IMR-90 (cell line): ENCODE data around the gene TMEM231. TPM values are rescaled to one million over a fixed set of nuclear protein-coding genes. Genes with fewer than 3 reads are reported as not detected.
"Not testable (repeated sequence)": the region's sequence is repeated elsewhere in the genome, so short reads cannot be mapped to it uniquely, and the experiment has no call there.

Experiments used
- ATAC-seq: fragments of 200-7000 bp; cut with Tn5 transposase; 2 replicates; pipeline ENCODE4 v1.9.1; 2020; ENCODE audit warnings: low read depth, mild to moderate bottlenecking, moderate library complexity
- BruUV-seq: library from RNA; stranded (reverse); fragments of 400-500 nt; replicated peaks from 2 replicates; lab custom pipeline; 2021; lab: Mats Ljungman, UMichigan
- CTCF ChIA-PET: fragments of 300-600 bp; formaldehyde crosslinking; extraction: SDS; loops from one replicate; lab custom pipeline; 2021; ENCODE audit warnings: antibody characterized with exemption; lab: Yijun Ruan, JAX
- POLR2A ChIA-PET: fragments of 300-600 bp; sonication (Branson Sonifier 250); formaldehyde crosslinking; loops from one replicate; lab custom pipeline; 2022; ENCODE audit warnings: antibody characterized with exemption; ENCODE audit not compliant: unreplicated experiment; lab: Charles Lee
- DNase-seq: peaks from one replicate; pipeline ENCODE4 v3.0.0; 2013
- H2AFZ ChIP-seq: replicated peaks from 2 replicates; pipeline ENCODE3; 2013; ENCODE audit warnings: low read length, mild to moderate bottlenecking; ENCODE audit not compliant: poor library complexity
- H2AK5ac ChIP-seq: 2 replicates; pipeline ENCODE4 v1.6.1; 2013; ENCODE audit warnings: low read depth, low read length, inconsistent platforms
- H2AK9ac ChIP-seq: replicated peaks from 2 replicates; pipeline ENCODE3; 2013; ENCODE audit warnings: mild to moderate bottlenecking, low read depth, low read length, moderate library complexity; ENCODE audit not compliant: poor library complexity
- H2BK120ac ChIP-seq: 2 replicates; pipeline ENCODE4 v1.6.1; 2013; ENCODE audit warnings: low read depth, low read length, inconsistent platforms
- H2BK15ac ChIP-seq: 3 replicates; pipeline ENCODE4 v1.6.1; 2013; ENCODE audit warnings: low read depth, low read length, inconsistent platforms
- H2BK20ac ChIP-seq: 2 replicates; pipeline ENCODE4 v1.6.1; 2013; ENCODE audit warnings: low read depth, mild to moderate bottlenecking, inconsistent platforms, low read length, moderate library complexity
- H2BK5ac ChIP-seq: 2 replicates; pipeline ENCODE4 v1.6.1; 2013; ENCODE audit warnings: mild to moderate bottlenecking, low read depth, low read length, inconsistent platforms; ENCODE audit not compliant: poor library complexity, severe bottlenecking
- H3K14ac ChIP-seq: replicated peaks from 2 replicates; pipeline ENCODE4 v1.6.1; 2013; ENCODE audit warnings: low read depth, low read length, inconsistent platforms
- H3K18ac ChIP-seq: 2 replicates; pipeline ENCODE4 v1.6.1; 2013; ENCODE audit warnings: low read depth, low read length, control low read depth
- H3K23ac ChIP-seq: 2 replicates; pipeline ENCODE4 v1.6.1; 2013; ENCODE audit warnings: low read depth, low read length, inconsistent platforms
- H3K27ac ChIP-seq: 2 replicates; pipeline ENCODE4 v1.5.1; 2013; ENCODE audit warnings: mild to moderate bottlenecking, control low read depth, low read length; ENCODE audit not compliant: insufficient read depth
- H3K27me3 ChIP-seq: 2 replicates; pipeline ENCODE4 v1.6.1; 2013; ENCODE audit warnings: low read length; ENCODE audit not compliant: control insufficient read depth, insufficient read depth
- H3K36me3 ChIP-seq: 2 replicates; pipeline ENCODE4 v1.6.1; 2013; ENCODE audit warnings: low read length, mixed read lengths; ENCODE audit not compliant: control insufficient read depth, insufficient read depth
- H3K4ac ChIP-seq: 2 replicates; pipeline ENCODE4 v1.6.1; 2013; ENCODE audit warnings: low read depth, low read length, inconsistent platforms
- H3K4me1 ChIP-seq: 2 replicates; pipeline ENCODE4 v1.6.1; 2013; ENCODE audit warnings: low read length, mixed read lengths; ENCODE audit not compliant: control insufficient read depth, insufficient read depth
- H3K4me2 ChIP-seq: 2 replicates; pipeline ENCODE4 v1.6.1; 2013; ENCODE audit warnings: low read depth, mild to moderate bottlenecking, control low read depth, low read length, moderate library complexity
- H3K4me3 ChIP-seq: 2 replicates; pipeline ENCODE4 v1.5.1; 2013; ENCODE audit warnings: low read depth, mild to moderate bottlenecking, control low read depth, low read length, moderate library complexity; ENCODE audit not compliant: insufficient read depth
- H3K56ac ChIP-seq: 2 replicates; pipeline ENCODE4 v1.6.1; 2013; ENCODE audit warnings: low read length, inconsistent platforms; ENCODE audit not compliant: insufficient read depth; ENCODE audit errors: extremely low read depth
- H3K79me1 ChIP-seq, 2 experiments: 2 replicates each; pipeline ENCODE4 v1.6.1; 2013; ENCODE audit warnings: low read length in 2 of 2, inconsistent platforms in 1 of 2, low read depth in 1 of 2
- H3K9ac ChIP-seq: 2 replicates; pipeline ENCODE4 v1.6.1; 2013; ENCODE audit warnings: low read depth, low read length, control low read depth
- H3K9me1 ChIP-seq: 2 replicates; pipeline ENCODE4 v1.6.1; 2013; ENCODE audit warnings: low read length, inconsistent platforms; ENCODE audit not compliant: insufficient read depth
- H3K9me3 ChIP-seq: 2 replicates; pipeline ENCODE4 v1.6.1; 2013; ENCODE audit warnings: low read length; ENCODE audit not compliant: control insufficient read depth, insufficient read depth
- H4K20me1 ChIP-seq: 2 replicates; pipeline ENCODE4 v1.6.1; 2013; ENCODE audit warnings: low read length, inconsistent platforms; ENCODE audit not compliant: insufficient read depth
- H4K5ac ChIP-seq: 2 replicates; pipeline ENCODE4 v1.6.1; 2013; ENCODE audit warnings: mild to moderate bottlenecking, low read depth, low read length, control low read depth
- H4K8ac ChIP-seq, 2 experiments: 2 replicates each; pipeline ENCODE4 v1.6.1; 2013; ENCODE audit warnings: low read depth in 2 of 2, low read length in 2 of 2, control low read depth in 1 of 2, inconsistent platforms in 1 of 2
- H4K91ac ChIP-seq: 2 replicates; pipeline ENCODE4 v1.6.1; 2013; ENCODE audit warnings: low read depth, low read length, inconsistent platforms; ENCODE audit not compliant: insufficient read depth
- BHLHE40 ChIP-seq: fragments of 150-350 bp; IDR thresholded peaks from 2 replicates; pipeline ENCODE4 v1.6.1; 2016; ENCODE audit warnings: mild to moderate bottlenecking, low read depth, low read length
- WGBS, 2 experiments: methylation state at CpG; one replicate each; pipeline versions ENCODE4 v1.1.5 to v1.1.7; 2013; ENCODE audit warnings: missing lambda C conversion rate in 2 of 2; ENCODE audit not compliant: insufficient read length in 1 of 2; ENCODE audit errors: extremely low coverage in 2 of 2; 5-methylcytosine and 5-hydroxymethylcytosine counted together
- dilution Hi-C: fragments of 300-500 bp; cut with HindIII; formaldehyde crosslinking; loops from one replicate; pipeline ENCODE4 v1.14.3; 2018; ENCODE audit warnings: low sequenced_read_pairs; ENCODE audit not compliant: unreplicated experiment
- in situ Hi-C: fragments of 300-500 bp; cut with MboI; formaldehyde crosslinking; loops from 3 replicates; pipeline ENCODE4 v1.14.3; 2019; ENCODE audit warnings: low sequenced_read_pairs, inconsistent platforms, mixed read lengths
- intact Hi-C: fragments of 100-400 bp; cut with micrococcal nuclease; formaldehyde crosslinking; loops from 2 replicates; pipeline ENCODE4 v1.10.0; 2022
- polyA plus RNA-seq, 3 experiments: library from polyadenylated mRNA; depleted of rRNA; stranded (reverse); fragments of >200 nt; gene quantifications; 2 replicates each; pipeline ENCODE4 v1.2.3, GENCODE V29; 2012; ENCODE audit warnings: low replicate concordance in 1 of 3
- total RNA-seq: library from RNA; depleted of rRNA; stranded (reverse); fragments of >200 nt; gene quantifications from 2 replicates; pipeline ENCODE4 v1.2.3, GENCODE V29; 2012

TMEM231 gene
- total and polyA plus RNA-seq, 2 of the 4 experiments (the other 2 are of a cell fraction): 10.6 to 15.4 TPM

DNA sequence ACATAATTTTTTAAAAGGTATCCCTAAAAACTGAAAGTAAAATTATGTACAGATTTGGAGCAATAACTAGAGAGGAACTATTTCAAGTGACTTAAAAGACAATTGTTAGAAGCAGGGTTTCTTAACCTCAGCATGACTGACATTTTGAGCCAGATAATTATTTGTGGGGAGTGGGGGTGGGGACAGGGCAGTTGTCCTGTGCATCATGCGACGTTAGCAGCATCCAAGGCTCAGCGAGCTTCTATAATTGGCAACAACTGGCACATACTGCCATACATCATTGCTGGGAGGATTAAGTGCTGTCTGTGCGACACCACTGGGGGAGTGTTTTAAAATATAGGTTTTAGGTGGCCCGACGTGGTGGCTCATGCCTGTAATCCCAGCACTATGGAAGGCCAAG, 37.3 kb upstream of the TMEM231 start:
- Histone ChIP-seq H2AFZ (no peak overlapping the region), H3K27ac (no peak overlapping the region), H3K4me2 (no peak overlapping the region), H2AK9ac (no peak overlapping the region), H4K91ac (no peak overlapping the region), H2BK5ac (no peak overlapping the region), H3K56ac (no peak overlapping the region), H3K9ac (no peak overlapping the region), H3K27me3 (no peaks in the 10 kb centered on the region), H3K9me3 (peaks cover 3% of the 10 kb centered on the region; the same call in 1 of the 2 replicates), H4K5ac (no peak overlapping the region), H2BK120ac (no peak overlapping the region), H4K20me1 (no peaks in the 10 kb centered on the region), H3K18ac (no peak overlapping the region), H3K4ac (no peak overlapping the region), H2BK15ac (no peak overlapping the region), H2BK20ac (no peak overlapping the region), H3K9me1 (peaks cover 6% of the 10 kb centered on the region; the same call in 1 of the 2 replicates), H2AK5ac (no peak overlapping the region), H3K14ac (no peak overlapping the region), H4K8ac (no peak overlapping the region), H3K4me3 (no peak overlapping the region), H3K4me1 (peaks cover 6% of the 10 kb centered on the region), H3K23ac (no peak overlapping the region), H3K79me1 (peaks cover 0 to 5% of the 10 kb centered on the region in 2 experiments; a peak in 1 of 4 replicates), H3K36me3 (peaks cover 6% of the 10 kb centered on the region)
- BruUV-seq: no TSS peak
- ATAC-seq (no peak), DNase-seq (no peak)
- dilution Hi-C loops (no loop called here), in situ Hi-C loops (loop anchor here (25.0 kb wide), 1 partner anchor 381 kb away; the partner anchor contains the start of genes CTRB1 and CTRB2), intact Hi-C loops (no loop called here)
- CTCF ChIA-PET: no interaction called here
- WGBS, 2 experiments: no CpG with 5 or more reads among the region's 6 CpGs
- no peak for TF ChIP-seq BHLHE40
- POLR2A ChIA-PET: no interaction called here

DNA sequence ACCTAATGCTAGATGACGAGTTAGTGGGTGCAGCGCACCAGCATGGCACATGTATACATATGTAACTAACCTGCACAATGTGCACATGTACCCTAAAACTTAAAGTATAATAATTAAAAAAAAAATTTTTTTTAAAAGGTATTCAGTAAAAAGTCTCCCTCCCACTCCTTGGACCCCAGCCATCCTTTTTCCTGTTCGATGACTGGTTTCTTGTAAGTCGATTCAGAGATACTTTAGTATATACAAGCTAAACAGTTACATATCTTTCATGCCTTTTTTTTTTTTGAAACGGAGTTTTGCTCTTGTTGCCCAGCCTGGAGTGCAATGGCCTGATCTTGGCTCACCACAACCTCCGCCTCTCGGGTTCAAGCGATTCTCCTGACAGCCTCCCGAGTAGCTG, 35.9 kb upstream of the TMEM231 start:
- H2AK5ac ChIP-seq, H4K5ac ChIP-seq, H2AFZ ChIP-seq, H3K36me3 ChIP-seq, H4K8ac ChIP-seq, H3K4me3 ChIP-seq, H4K91ac ChIP-seq, H2AK9ac ChIP-seq, H3K4ac ChIP-seq, H3K9ac ChIP-seq, H3K4me1 ChIP-seq, BruUV-seq, H3K56ac ChIP-seq, H3K9me3 ChIP-seq, H3K18ac ChIP-seq, H3K27me3 ChIP-seq, H3K4me2 ChIP-seq, H3K79me1 ChIP-seq, H2BK5ac ChIP-seq, H4K20me1 ChIP-seq, H2BK20ac ChIP-seq, H3K27ac ChIP-seq, H3K9me1 ChIP-seq, dilution Hi-C loops, H3K23ac ChIP-seq, H2BK15ac ChIP-seq, H2BK120ac ChIP-seq, H3K14ac ChIP-seq: not testable (repeated sequence)
- DNase-seq: peak; percentile 61
- 16% methylated on average over 5 of the region's 9 CpGs; no CpG with 5 or more reads in 1 of the 2 experiments for WGBS, 2 experiments
- ATAC-seq: peak; percentile 16; the same call in 1 of the 2 replicates
- in situ Hi-C loops (loop anchor here (25.0 kb wide), 1 partner anchor 380 kb away; the partner anchor contains the start of genes CTRB1 and CTRB2), intact Hi-C loops (loop anchor here (1.0 kb wide), 2 partner anchors 121 to 393 kb away; no protein-coding TSS in a partner anchor)
- CTCF ChIA-PET: interaction anchor here (0.6 to 1.3 kb wide), 5 partner anchors 38 to 1094 kb away, joined by 3 to 6 read pairs (median 3); no protein-coding TSS in a partner anchor
- POLR2A ChIA-PET: interaction anchor here (0.7 kb wide), 1 partner anchor 12 kb away, joined by 3 read pairs; no protein-coding TSS in a partner anchor
